BLaER1 (cell line): ENCODE results near the gene UBE2V1.
A peak's percentile ranks its signal among the peaks of the same experiment; 100 is the strongest.

Experiments
- H3K27ac ChIP-seq: shearing (Covaris generic); formaldehyde crosslinking; 2 replicates; pipeline ENCODE4 v1.8.1; 2022
- H3K27me3 ChIP-seq: shearing (Covaris generic); formaldehyde crosslinking; 2 replicates; pipeline ENCODE4 v1.8.1; 2022
- H3K36me3 ChIP-seq: shearing (Covaris generic); formaldehyde crosslinking; 2 replicates; pipeline ENCODE4 v1.8.1; 2022
- H3K4me1 ChIP-seq: shearing (Covaris generic); formaldehyde crosslinking; 2 replicates; pipeline ENCODE4 v1.8.1; 2022
- H3K4me2 ChIP-seq: shearing (Covaris generic); formaldehyde crosslinking; 2 replicates; pipeline ENCODE4 v1.8.1; 2022
- H3K4me3 ChIP-seq: shearing (Covaris generic); formaldehyde crosslinking; 2 replicates; pipeline ENCODE4 v1.8.1; 2022
- H3K9ac ChIP-seq: shearing (Covaris generic); formaldehyde crosslinking; 2 replicates; pipeline ENCODE4 v1.8.1; 2022
- H3K9me3 ChIP-seq: shearing (Covaris generic); formaldehyde crosslinking; 2 replicates; pipeline ENCODE4 v1.8.1; 2022
- H4K20me1 ChIP-seq: shearing (Covaris generic); formaldehyde crosslinking; 2 replicates; pipeline ENCODE4 v1.8.1; 2022
- Cebpa-rat ChIP-seq: shearing (Covaris generic); IDR thresholded peaks from 2 replicates; pipeline ENCODE4 v1.8.1; 2022

Gene UBE2V1

DNA sequence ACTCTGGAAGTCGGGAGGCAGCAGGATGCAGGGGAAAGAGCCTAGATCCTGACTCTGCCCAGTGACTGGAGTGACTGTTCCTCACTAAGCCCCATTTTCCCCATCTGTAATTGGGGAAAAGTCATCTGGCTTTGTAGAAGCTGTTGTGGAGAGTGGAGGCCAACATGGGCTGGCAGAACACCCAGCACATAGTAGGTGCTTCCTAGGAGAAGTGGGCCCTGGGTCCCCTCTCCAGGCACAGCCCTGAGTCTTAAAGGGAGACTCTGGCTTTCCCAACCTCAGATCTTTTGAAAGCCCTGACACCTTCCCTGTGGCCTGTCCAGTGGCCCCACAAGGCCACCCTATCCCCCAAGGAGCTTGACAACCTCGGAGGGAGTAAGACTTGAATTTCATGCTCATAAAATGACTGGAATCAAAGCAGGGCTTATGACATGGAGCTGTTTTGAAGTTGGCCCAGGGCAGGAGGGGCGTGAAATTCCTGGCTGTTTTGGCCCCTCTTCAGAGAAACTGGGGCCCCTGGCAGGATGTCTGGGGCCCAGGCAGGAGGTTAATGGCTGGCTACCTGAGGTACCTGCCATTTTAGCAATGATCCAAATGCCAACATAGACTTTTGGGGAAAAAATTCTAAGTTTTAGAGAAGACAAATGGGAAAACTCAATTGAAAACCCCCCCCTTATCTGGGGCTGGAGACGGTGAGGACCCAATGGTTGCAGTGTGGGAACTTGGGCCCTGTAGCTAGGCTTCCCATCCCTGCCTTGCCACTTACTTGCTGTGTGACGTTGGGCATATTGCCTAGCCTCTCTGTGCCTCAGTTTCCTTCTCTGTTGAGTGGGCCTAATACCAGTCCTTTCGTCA lies 51.6 kb downstream of the UBE2V1 start:
- H3K27ac ChIP-seq, result no peak overlapping the region
- no peak overlapping the region for H3K4me2 ChIP-seq
- TF ChIP-seq Cebpa-rat, result no peak
- H3K36me3 ChIP-seq, result no peaks in the 10 kb centered on the region
- H3K27me3 ChIP-seq, result no peaks in the 10 kb centered on the region
- no peak overlapping the region for H3K9ac ChIP-seq
- H3K4me1 ChIP-seq, result peaks cover 17% of the 10 kb centered on the region
- no peaks in the 10 kb centered on the region for H4K20me1 ChIP-seq
- no peak overlapping the region for H3K4me3 ChIP-seq
- no peaks in the 10 kb centered on the region for H3K9me3 ChIP-seq

DNA sequence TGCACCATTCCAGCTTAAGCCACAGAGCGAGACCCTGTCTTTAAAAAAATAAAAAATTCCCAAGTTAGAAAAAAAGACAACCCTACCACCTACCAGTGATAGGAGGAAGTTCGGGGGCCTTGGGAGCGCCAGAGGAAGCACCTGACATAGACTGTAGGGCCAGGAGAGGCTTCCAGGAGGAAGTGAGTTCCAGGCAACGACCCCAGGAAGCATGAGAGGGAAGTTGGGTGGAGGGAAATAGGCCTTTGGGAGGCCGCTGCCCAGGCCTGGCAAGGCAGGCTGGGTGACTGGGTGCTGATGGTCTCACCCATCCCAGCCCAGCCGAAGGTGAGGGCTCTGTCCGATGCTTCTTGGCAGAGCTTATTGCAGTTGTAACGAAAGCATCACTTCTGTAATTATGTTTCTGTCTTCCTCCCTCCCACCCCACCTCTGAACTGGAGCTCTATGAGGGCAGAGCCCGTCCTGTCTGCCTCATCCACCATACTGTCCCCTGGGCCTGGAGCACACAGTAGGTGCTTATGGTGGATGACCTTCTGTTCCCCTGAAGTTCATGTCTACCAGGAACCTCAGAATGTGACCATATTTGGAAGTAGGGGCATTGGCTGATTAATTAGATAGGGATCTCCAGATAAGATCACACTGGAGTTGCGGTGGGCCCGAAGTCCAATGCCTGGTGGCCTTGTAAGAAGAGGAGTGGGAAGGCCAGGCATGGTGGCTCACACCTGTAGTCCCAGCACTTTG lies 54.1 kb downstream of the UBE2V1 start:
- no peaks in the 10 kb centered on the region for H3K27me3 ChIP-seq
- H3K36me3 ChIP-seq, result no peaks in the 10 kb centered on the region
- TF ChIP-seq Cebpa-rat, result no peak
- H3K27ac ChIP-seq, result peak overlapping the region; percentile 69
- no peaks in the 10 kb centered on the region for H3K9me3 ChIP-seq
- no peak overlapping the region for H3K9ac ChIP-seq
- H4K20me1 ChIP-seq, result no peaks in the 10 kb centered on the region
- H3K4me1 ChIP-seq, result peaks cover 39% of the 10 kb centered on the region
- no peak overlapping the region for H3K4me3 ChIP-seq
- H3K4me2 ChIP-seq, result peak overlapping the region; percentile 79

DNA sequence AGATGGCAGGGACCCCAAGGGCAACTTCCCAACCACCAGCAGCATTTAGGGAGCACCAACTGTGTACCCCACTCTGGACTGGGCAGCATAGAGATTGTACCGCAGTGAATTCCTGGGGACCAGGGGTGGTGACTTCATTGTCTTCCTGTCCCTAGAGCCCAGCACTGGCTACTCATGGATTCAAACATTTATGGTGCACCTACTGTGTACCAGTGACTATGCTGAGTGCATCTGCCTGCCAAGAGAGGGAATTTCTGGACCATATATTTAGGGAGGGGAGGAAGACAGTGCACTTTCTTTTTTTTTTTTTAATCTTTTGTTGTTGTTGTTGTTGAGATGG lies 55.3 kb downstream of the UBE2V1 start:
- H3K4me1 ChIP-seq, result peaks cover 40% of the 10 kb centered on the region
- H3K36me3 ChIP-seq, result no peaks in the 10 kb centered on the region
- no peak overlapping the region for H3K4me2 ChIP-seq
- H3K27me3 ChIP-seq, result no peaks in the 10 kb centered on the region
- no peak overlapping the region for H3K27ac ChIP-seq
- no peaks in the 10 kb centered on the region for H4K20me1 ChIP-seq
- no peak overlapping the region for H3K4me3 ChIP-seq
- H3K9me3 ChIP-seq, result no peaks in the 10 kb centered on the region
- H3K9ac ChIP-seq, result no peak overlapping the region
- TF ChIP-seq Cebpa-rat, result no peak

DNA sequence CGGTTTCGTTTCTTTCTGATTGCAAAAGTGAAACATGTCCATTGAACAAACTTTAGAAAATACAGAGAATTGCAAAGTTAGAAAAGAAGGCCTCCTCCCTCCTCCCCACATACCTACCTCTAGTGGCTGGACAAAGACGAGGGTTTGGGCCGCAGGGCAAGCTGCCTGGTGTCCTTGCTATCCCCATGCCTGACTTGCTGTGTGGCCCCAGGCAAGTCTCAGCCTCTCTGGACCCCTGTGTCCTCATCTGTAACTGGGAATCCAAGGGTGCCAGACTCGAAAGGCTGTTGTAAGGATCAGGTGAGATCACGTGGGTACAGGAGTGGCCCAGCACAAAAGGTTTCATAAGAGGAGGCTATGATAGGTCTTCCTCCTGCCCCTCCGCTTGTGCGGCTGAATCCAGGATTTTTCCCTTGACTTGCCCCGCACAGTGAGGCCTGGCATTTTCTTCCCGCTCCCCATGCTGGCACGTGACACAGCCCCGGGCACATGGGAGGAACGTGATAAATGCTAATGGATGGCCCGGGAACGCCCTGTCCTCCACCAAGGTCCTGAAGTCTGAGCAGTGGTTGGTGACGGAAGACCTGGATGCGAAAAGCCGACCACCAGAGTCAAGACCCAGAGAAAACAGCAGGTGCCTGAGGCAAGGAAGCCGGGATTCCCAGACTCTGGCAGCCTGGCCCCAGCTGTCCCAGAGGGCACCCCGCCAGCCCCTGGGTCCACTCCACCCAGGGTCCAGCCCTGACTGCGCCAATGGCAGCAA lies 55.8 kb downstream of the UBE2V1 start:
- Histone ChIP-seq H3K27ac (no peak overlapping the region; the same call in 1 of the 2 replicates), H3K36me3 (no peaks in the 10 kb centered on the region), H3K9me3 (no peaks in the 10 kb centered on the region), H3K4me1 (peaks cover 40% of the 10 kb centered on the region), H3K27me3 (no peaks in the 10 kb centered on the region), H3K9ac (no peak overlapping the region), H3K4me2 (no peak overlapping the region), H3K4me3 (no peak overlapping the region), H4K20me1 (no peaks in the 10 kb centered on the region)
- no peak for TF ChIP-seq Cebpa-rat

DNA sequence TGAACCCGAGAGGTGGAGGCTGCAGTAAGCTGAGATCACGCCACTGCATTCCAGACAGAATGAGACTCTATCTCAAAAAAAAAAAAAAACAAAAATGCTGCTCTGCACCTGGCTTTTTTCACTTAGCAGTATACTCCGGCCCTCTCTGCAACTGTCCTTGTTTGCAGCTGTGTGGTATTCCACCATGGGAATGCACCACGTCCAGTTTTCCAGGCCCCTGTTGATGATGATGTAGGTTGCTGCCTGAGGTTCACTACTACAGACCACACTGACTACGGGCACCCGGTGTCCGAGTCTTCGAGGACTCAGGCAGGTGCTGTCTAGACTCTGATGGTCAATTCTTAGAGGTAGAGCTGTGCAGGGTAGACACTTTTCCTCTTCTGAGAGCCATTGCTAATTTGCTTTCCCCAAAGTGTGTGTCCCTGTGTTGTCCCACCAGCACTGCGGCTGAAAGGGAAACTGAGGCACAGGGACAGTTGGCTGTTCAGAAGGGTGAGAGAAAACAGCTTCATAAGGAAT lies 56.5 kb downstream of the UBE2V1 start:
- Histone ChIP-seq H3K27ac (no peak overlapping the region), H3K4me1 (peaks cover 40% of the 10 kb centered on the region), H3K4me2 (no peak overlapping the region), H3K9ac (no peak overlapping the region), H3K36me3 (no peaks in the 10 kb centered on the region), H3K9me3 (no peaks in the 10 kb centered on the region), H3K4me3 (no peak overlapping the region), H3K27me3 (no peaks in the 10 kb centered on the region), H4K20me1 (no peaks in the 10 kb centered on the region)
- no peak for TF ChIP-seq Cebpa-rat

DNA sequence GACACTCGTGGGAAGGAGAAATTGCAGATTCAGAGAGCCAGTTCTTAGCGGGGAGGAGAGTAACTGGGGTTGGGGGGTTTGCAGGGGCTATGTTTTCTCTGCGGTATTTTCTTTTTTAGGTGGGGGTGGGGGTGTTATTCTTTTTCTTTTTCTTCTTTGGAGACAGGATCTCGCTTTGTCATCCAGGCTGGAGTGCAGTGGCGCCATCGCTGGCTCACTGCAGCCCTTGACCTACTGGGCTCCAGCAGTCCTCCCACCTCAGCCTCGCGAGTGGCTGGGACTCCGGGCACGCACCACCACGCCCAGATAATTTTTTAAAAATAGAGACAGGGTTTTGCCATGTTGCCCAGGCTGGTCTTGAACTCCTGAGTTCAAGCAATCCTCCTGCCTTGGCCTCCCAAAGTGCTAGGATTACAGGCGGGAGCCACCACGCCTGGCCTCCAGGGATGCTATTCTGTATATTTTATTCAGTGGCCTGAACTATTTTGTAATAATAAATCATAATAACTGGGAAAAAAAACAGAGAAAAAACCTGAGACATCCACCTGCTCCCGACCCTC lies 57.3 kb downstream of the UBE2V1 start:
- Histone ChIP-seq H3K4me1 (peaks cover 40% of the 10 kb centered on the region), H3K9ac (no peak overlapping the region), H3K9me3 (no peaks in the 10 kb centered on the region), H3K36me3 (no peaks in the 10 kb centered on the region), H4K20me1 (no peaks in the 10 kb centered on the region), H3K27ac (peak overlapping the region; percentile 51; the same call in 1 of the 2 replicates), H3K4me3 (no peak overlapping the region), H3K27me3 (no peaks in the 10 kb centered on the region), H3K4me2 (peak overlapping the region; percentile 79)
- TF ChIP-seq Cebpa-rat, result no peak

DNA sequence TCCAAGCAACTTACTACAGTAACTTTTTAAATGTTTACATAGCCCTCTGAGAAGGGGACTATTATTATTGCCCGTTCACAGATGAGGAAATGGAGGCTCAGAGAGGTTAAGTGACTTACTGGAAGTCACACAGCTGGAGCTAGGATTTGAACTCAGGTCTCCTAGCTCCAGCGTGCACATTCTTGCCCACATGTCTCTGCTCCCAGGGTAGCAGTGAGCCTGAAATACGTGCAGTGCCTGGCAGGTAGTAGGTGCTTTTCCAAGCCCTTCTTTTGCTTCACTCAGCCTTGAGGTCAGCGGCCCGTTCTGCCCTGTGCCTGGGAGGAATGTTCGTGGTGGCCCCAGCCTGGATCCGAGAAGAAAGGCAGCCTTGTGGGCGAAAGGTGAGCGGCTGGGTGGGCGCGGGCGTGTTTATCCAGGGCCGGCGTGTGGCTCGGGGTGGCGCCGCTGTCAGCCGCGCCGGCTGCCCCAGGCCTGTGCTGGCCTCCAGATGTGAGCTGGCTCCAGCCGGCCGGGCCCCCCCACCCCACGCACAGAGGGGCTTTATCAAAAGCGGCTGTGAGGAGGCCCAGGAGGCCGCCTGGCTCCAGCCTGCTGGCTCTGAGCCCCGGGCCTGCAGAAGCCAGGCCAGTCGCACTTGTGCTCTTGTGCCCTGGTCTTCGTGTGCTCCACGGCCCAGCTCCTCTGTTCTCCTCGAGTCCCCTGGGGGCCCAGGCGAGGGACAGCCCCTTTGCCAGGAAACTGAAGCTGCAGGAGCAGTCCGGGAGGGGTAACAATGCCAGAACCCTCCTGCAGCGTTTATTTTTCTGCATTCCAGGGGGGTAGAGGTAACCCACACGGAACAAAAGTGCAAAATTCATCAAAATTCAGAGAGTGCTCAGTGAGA lies 58.1 kb downstream of the UBE2V1 start:
- Histone ChIP-seq H3K4me1 (peaks cover 40% of the 10 kb centered on the region), H3K4me2 (peak overlapping the region; percentile 79), H4K20me1 (no peaks in the 10 kb centered on the region), H3K9me3 (no peaks in the 10 kb centered on the region), H3K36me3 (no peaks in the 10 kb centered on the region), H3K27ac (peak overlapping the region; percentile 51; the same call in 1 of the 2 replicates), H3K4me3 (no peak overlapping the region), H3K27me3 (no peaks in the 10 kb centered on the region), H3K9ac (peak overlapping the region; percentile 47; the same call in 1 of the 2 replicates)
- TF ChIP-seq Cebpa-rat, result no peak

DNA sequence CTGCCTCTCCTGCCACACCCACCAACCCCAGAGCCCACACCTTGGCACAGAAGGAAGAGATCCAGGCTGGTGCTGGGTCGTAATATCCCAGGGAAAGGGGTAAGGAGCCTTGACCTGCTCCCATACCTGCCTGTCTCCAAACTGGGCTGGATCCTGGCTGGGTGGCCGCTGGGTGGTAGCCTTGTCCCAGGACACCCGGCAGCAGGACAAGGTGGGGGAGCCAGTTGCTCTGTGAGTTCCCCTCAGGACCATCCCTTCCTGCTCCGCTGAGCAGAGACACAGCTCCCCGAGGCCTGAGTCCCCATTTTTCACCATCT lies 58.8 kb downstream of the UBE2V1 start:
- H3K9me3 ChIP-seq, result no peaks in the 10 kb centered on the region
- no peaks in the 10 kb centered on the region for H3K36me3 ChIP-seq
- no peak overlapping the region for H3K27ac ChIP-seq
- peaks cover 46% of the 10 kb centered on the region for H3K4me1 ChIP-seq
- H3K4me2 ChIP-seq, result no peak overlapping the region
- H4K20me1 ChIP-seq, result no peaks in the 10 kb centered on the region
- H3K27me3 ChIP-seq, result no peaks in the 10 kb centered on the region
- no peak overlapping the region for H3K4me3 ChIP-seq
- no peak overlapping the region for H3K9ac ChIP-seq
- TF ChIP-seq Cebpa-rat, result no peak
